Lung (tissue), 12 donors: ENCODE measurements around the gene GPR108. TPM values are rescaled to one million over a fixed set of nuclear protein-coding genes. Genes with fewer than 3 reads are reported as not detected.

Experiments used
- ATAC-seq: fragments of 200-7000 bp; cut with Tn5 transposase; one replicate; pipeline ENCODE4 v1.9.1; 2020; ENCODE audit warnings: moderate number of reproducible peaks; ENCODE audit not compliant: insufficient read depth, low FRiP score
- DNase-seq, 3 donors: peaks; one replicate each; pipeline ENCODE4 v3.0.0-alpha.2; 2013 to 2017
- H3K27ac ChIP-seq, 2 donors: one replicate each; pipeline ENCODE4 v1.5.1; 2013; ENCODE audit warnings: mild to moderate bottlenecking in 2 of 2, moderate library complexity in 2 of 2, control low read depth in 1 of 2, inconsistent platforms in 1 of 2, low read depth in 1 of 2, low read length in 1 of 2
- H3K27me3 ChIP-seq, 3 donors: one replicate each; pipeline ENCODE4 v1.5.1; 2013; ENCODE audit warnings: low read length in 2 of 3; ENCODE audit not compliant: control insufficient read depth in 3 of 3, insufficient read depth in 3 of 3
- H3K36me3 ChIP-seq, 4 donors: one replicate each; pipeline ENCODE4 v1.5.1; 2013; ENCODE audit warnings: low read length in 4 of 4, mild to moderate bottlenecking in 1 of 4, moderate library complexity in 1 of 4; ENCODE audit not compliant: control insufficient read depth in 4 of 4, insufficient read depth in 4 of 4
- H3K4me1 ChIP-seq, 5 donors: one replicate each; pipeline ENCODE4 v1.5.1; 2013; ENCODE audit warnings: low read length in 5 of 5, mild to moderate bottlenecking in 2 of 5, moderate library complexity in 1 of 5; ENCODE audit not compliant: control insufficient read depth in 5 of 5, insufficient read depth in 5 of 5
- H3K4me3 ChIP-seq: one replicate; pipeline ENCODE4 v1.5.1; 2013; ENCODE audit warnings: mild to moderate bottlenecking, control low read depth, moderate library complexity
- H3K9ac ChIP-seq, 2 donors: one replicate each; pipeline ENCODE4 v1.5.1; 2013; ENCODE audit warnings: low read length in 2 of 2, control low read depth in 1 of 2; ENCODE audit not compliant: insufficient read depth in 1 of 2
- H3K9me3 ChIP-seq, 4 donors: one replicate each; pipeline ENCODE4 v1.5.1; 2013; ENCODE audit warnings: low read length in 3 of 4, mild to moderate bottlenecking in 1 of 4, moderate library complexity in 1 of 4; ENCODE audit not compliant: control insufficient read depth in 4 of 4, insufficient read depth in 3 of 4
- WGBS, 2 donors: extraction: QIAGEN DNeasy Blood & Tissue Kit; methylation state at CpG; one replicate each; pipeline ENCODE4 v1.1.7; 2013; 5-methylcytosine and 5-hydroxymethylcytosine counted together
- polyA plus RNA-seq, 2 donors: library from polyadenylated mRNA; stranded (reverse); fragments of 200-250 nt; gene quantifications; one replicate each; pipeline ENCODE4 v1.2.1, GENCODE V29; 2013
- total RNA-seq, 2 donors: library from RNA; depleted of rRNA in 1 of 2; stranded (reverse); fragments of >200 nt in 1 of 2; gene quantifications; one replicate each; pipeline ENCODE4 v1.2.1, GENCODE V29; 2014 to 2021
- TF ChIP-seq, protein P1 (sequence below): IDR thresholded peaks from 2 replicates; pipeline ENCODE4 v1.5.1; 2012; ENCODE audit warnings: mild to moderate bottlenecking; ENCODE audit errors: control extremely low read depth, extremely low read depth
- donor health status: control.
- donor health status: control.
- donor health status: Bipolar disorder and iron deficiency.
- donor health status: healthy.
- donor health status: DM: yes; HTN: yes; CAD: no.

GPR108 gene
- total and polyA plus RNA-seq, 4 donors = 33.5 to 98.0 (median 93.5) TPM

GRCh38 chr19:6738787-6739389 lies 1.5 kb upstream of the GPR108 start:
- Histone ChIP-seq H3K4me1 (peaks cover 0 to 58% (median 20%) of the 10 kb centered on the region in 5 donors), H3K36me3 (peaks cover 0 to 6% (median 4%) of the 10 kb centered on the region in 4 donors), H3K4me3 (no peak overlapping the region), H3K9me3 (no peaks in the 10 kb centered on the region), H3K9ac (peak overlapping the region in 1 of 2 donors; percentile 65), H3K27me3 (no peaks in the 10 kb centered on the region), H3K27ac (peak overlapping the region; percentile 85 to 88)
- ATAC-seq = no peak
- peak in 1 of 3 donors; percentile 71 for DNase-seq
- 10 to 12% methylated on average over 24 of the region's 24 CpGs for WGBS, 2 donors
- TF ChIP-seq, protein P1, sequence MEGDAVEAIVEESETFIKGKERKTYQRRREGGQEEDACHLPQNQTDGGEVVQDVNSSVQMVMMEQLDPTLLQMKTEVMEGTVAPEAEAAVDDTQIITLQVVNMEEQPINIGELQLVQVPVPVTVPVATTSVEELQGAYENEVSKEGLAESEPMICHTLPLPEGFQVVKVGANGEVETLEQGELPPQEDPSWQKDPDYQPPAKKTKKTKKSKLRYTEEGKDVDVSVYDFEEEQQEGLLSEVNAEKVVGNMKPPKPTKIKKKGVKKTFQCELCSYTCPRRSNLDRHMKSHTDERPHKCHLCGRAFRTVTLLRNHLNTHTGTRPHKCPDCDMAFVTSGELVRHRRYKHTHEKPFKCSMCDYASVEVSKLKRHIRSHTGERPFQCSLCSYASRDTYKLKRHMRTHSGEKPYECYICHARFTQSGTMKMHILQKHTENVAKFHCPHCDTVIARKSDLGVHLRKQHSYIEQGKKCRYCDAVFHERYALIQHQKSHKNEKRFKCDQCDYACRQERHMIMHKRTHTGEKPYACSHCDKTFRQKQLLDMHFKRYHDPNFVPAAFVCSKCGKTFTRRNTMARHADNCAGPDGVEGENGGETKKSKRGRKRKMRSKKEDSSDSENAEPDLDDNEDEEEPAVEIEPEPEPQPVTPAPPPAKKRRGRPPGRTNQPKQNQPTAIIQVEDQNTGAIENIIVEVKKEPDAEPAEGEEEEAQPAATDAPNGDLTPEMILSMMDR = no peak

GRCh38 chr19:6737873-6738786 lies 750 bp upstream of the GPR108 start:
- Histone ChIP-seq H3K4me3 (no peak overlapping the region), H3K36me3 (peaks cover 0 to 9% (median 0%) of the 10 kb centered on the region in 4 donors), H3K9ac (peak overlapping the region in 1 of 2 donors; percentile 65), H3K9me3 (no peaks in the 10 kb centered on the region), H3K27ac (peak overlapping the region; percentile 85 to 88), H3K4me1 (peaks cover 0 to 51% (median 15%) of the 10 kb centered on the region in 5 donors), H3K27me3 (no peaks in the 10 kb centered on the region)
- WGBS, 2 donors = 12 to 16% methylated on average over 13 of the region's 13 CpGs
- ATAC-seq = peak; percentile 28
- TF ChIP-seq, protein P1 = peak; percentile 59
- peak; percentile 92 to 99 (median 94) for DNase-seq

DNA sequence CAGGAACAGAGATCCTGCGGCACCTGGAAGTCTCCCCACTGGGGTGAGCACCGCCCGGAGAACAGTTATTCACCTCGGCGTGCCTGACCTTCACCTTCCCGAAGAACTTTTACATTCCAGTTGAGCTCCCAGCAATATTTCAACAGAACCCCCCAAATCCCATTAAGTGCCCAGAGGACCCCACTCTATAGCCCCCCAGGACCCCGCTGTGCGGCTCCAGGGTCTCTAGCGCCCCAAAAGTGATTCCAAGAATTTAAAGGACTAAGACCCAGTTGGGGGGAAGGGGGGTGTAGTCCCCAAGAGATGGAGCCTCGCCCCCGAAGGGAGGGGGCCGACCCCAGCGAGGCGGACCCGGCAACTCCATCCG lies 480 bp downstream of the GPR108 start:
- no peak for ATAC-seq

More for the DNA sequence above, 480 bp downstream of the GPR108 start:
- 0% methylated on average over 16 of the region's 16 CpGs for WGBS, 2 donors
- peaks cover 0 to under 1% (median 0%) of the 10 kb centered on the region in 4 donors for H3K9me3 ChIP-seq
- peak overlapping the region in 1 of 2 donors; percentile 37 for H3K9ac ChIP-seq
- peaks cover 0 to 39% (median 11%) of the 10 kb centered on the region in 5 donors for H3K4me1 ChIP-seq
- TF ChIP-seq, protein P1 = no peak
- peak overlapping the region; percentile 72 for H3K4me3 ChIP-seq
- H3K36me3 ChIP-seq = peaks cover 0 to 18% (median 3%) of the 10 kb centered on the region in 4 donors
- peak overlapping the region; percentile 93 to 94 for H3K27ac ChIP-seq
- H3K27me3 ChIP-seq = no peaks in the 10 kb centered on the region
- no peak for DNase-seq
